ENCODE measurements around the gene ELANE.
A peak's percentile ranks its signal among the peaks of the same experiment; 100 is the strongest.
"Not testable (repeated sequence)": the region's sequence is repeated elsewhere in the genome, so short reads cannot be mapped to it uniquely, and the experiment has no call there.

ELANE gene

GRCh38 chr19:872266-872951 lies 20.3 kb downstream of the ELANE start:
- Mint-ChIP-seq H3K9me3 (no peaks in the 10 kb centered on the region), H3K36me3 (ENCODE audit: low read depth) (peaks cover 7% of the 10 kb centered on the region), H3K27me3 (no peaks in the 10 kb centered on the region), H3K27ac (peak overlapping the region; percentile 31), H3K4me1 (peaks cover 10% of the 10 kb centered on the region), H3K4me3 (peak overlapping the region; percentile 43)
- ATAC-seq (peak; percentile 80), DNase-seq (peak; percentile 82)

- no peaks in the 10 kb centered on the region for H3K9me3 Mint-ChIP-seq
- peaks cover 10% of the 10 kb centered on the region for H3K4me1 Mint-ChIP-seq
- no peak overlapping the region for H3K27ac Mint-ChIP-seq
- DNase-seq (peak; percentile 72), ATAC-seq (peak; percentile 79)
- H3K36me3 Mint-ChIP-seq (ENCODE audit: low read depth) = peaks cover 4% of the 10 kb centered on the region
- no peaks in the 10 kb centered on the region for H3K27me3 Mint-ChIP-seq
- no peak overlapping the region for H3K4me3 Mint-ChIP-seq
These were observed 21.0 kb downstream of the ELANE start for GRCh38 chr19:873084-873483.

- Mint-ChIP-seq H3K9me3 (no peaks in the 10 kb centered on the region), H3K4me3 (no peak overlapping the region), H3K27ac (no peak overlapping the region), H3K27me3 (no peaks in the 10 kb centered on the region), H3K36me3 (ENCODE audit: low read depth) (peaks cover 4% of the 10 kb centered on the region), H3K4me1 (peaks cover 10% of the 10 kb centered on the region)
- ATAC-seq = no peak
- no peak for DNase-seq
These were observed 21.5 kb downstream of the ELANE start for GRCh38 chr19:873561-874041.

- DNase-seq (no peak), ATAC-seq (no peak)
- Mint-ChIP-seq H3K4me3 (no peak overlapping the region), H3K36me3 (ENCODE audit: low read depth) (peaks cover 4% of the 10 kb centered on the region), H3K4me1 (peaks cover 10% of the 10 kb centered on the region), H3K27ac (no peak overlapping the region), H3K27me3 (no peaks in the 10 kb centered on the region), H3K9me3 (no peaks in the 10 kb centered on the region)
These were observed 23.3 kb downstream of the ELANE start for GRCh38 chr19:875265-875879.

GRCh38 chr19:876089-876488 lies 24.0 kb downstream of the ELANE start:
- Mint-ChIP-seq H3K9me3 (no peaks in the 10 kb centered on the region), H3K36me3 (ENCODE audit: low read depth) (peaks cover 3% of the 10 kb centered on the region), H3K27ac (no peak overlapping the region), H3K27me3 (no peaks in the 10 kb centered on the region), H3K4me3 (no peak overlapping the region), H3K4me1 (peaks cover 10% of the 10 kb centered on the region)
- ATAC-seq (no peak), DNase-seq (no peak)

- Mint-ChIP-seq H3K9me3 (no peaks in the 10 kb centered on the region), H3K4me3 (no peak overlapping the region), H3K4me1 (peaks cover 8% of the 10 kb centered on the region), H3K27me3 (no peaks in the 10 kb centered on the region), H3K27ac (no peak overlapping the region), H3K36me3 (ENCODE audit: low read depth) (no peaks in the 10 kb centered on the region)
- DNase-seq (no peak), ATAC-seq (no peak)
These were observed 24.7 kb downstream of the ELANE start for GRCh38 chr19:876780-877314.

GRCh38 chr19:877992-878660 lies 26.0 kb downstream of the ELANE start:
- H3K4me1 Mint-ChIP-seq; DNase-seq; H3K9me3 Mint-ChIP-seq; H3K36me3 Mint-ChIP-seq (ENCODE audit: low read depth); H3K27me3 Mint-ChIP-seq; H3K4me3 Mint-ChIP-seq; ATAC-seq; H3K27ac Mint-ChIP-seq: not testable (repeated sequence)

- H3K4me3 Mint-ChIP-seq; H3K27me3 Mint-ChIP-seq; ATAC-seq; H3K4me1 Mint-ChIP-seq; H3K36me3 Mint-ChIP-seq (ENCODE audit: low read depth); H3K27ac Mint-ChIP-seq; DNase-seq; H3K9me3 Mint-ChIP-seq: not testable (repeated sequence)
These were observed 26.9 kb downstream of the ELANE start for GRCh38 chr19:878751-879561.

GRCh38 chr19:879711-880438 lies 27.8 kb downstream of the ELANE start:
- Mint-ChIP-seq H3K27ac (no peak overlapping the region), H3K27me3 (no peaks in the 10 kb centered on the region), H3K4me3 (no peak overlapping the region), H3K36me3 (ENCODE audit: low read depth) (no peaks in the 10 kb centered on the region), H3K9me3 (no peaks in the 10 kb centered on the region), H3K4me1 (no peaks in the 10 kb centered on the region)
- no peak for DNase-seq
- no peak for ATAC-seq

- no peak for DNase-seq
- Mint-ChIP-seq H3K9me3 (no peaks in the 10 kb centered on the region), H3K36me3 (ENCODE audit: low read depth) (no peaks in the 10 kb centered on the region), H3K4me1 (no peaks in the 10 kb centered on the region), H3K27ac (no peak overlapping the region), H3K27me3 (no peaks in the 10 kb centered on the region), H3K4me3 (no peak overlapping the region)
- ATAC-seq = no peak
These were observed 29.4 kb downstream of the ELANE start for GRCh38 chr19:881385-882071.

- Mint-ChIP-seq H3K9me3 (no peaks in the 10 kb centered on the region), H3K4me3 (no peak overlapping the region), H3K27me3 (no peaks in the 10 kb centered on the region), H3K27ac (no peak overlapping the region), H3K4me1 (peaks cover 4% of the 10 kb centered on the region), H3K36me3 (ENCODE audit: low read depth) (no peaks in the 10 kb centered on the region)
- no peak for DNase-seq
- ATAC-seq = no peak
These were observed 30.9 kb downstream of the ELANE start for GRCh38 chr19:882871-883497.

GRCh38 chr19:883661-884211 lies 31.6 kb downstream of the ELANE start:
- H3K27me3 Mint-ChIP-seq = no peaks in the 10 kb centered on the region
- peaks cover 6% of the 10 kb centered on the region for H3K4me1 Mint-ChIP-seq
- ATAC-seq (no peak), DNase-seq (no peak)
- H3K36me3 Mint-ChIP-seq (ENCODE audit: low read depth) = no peaks in the 10 kb centered on the region
- no peak overlapping the region for H3K4me3 Mint-ChIP-seq
- H3K27ac Mint-ChIP-seq = no peak overlapping the region
- no peaks in the 10 kb centered on the region for H3K9me3 Mint-ChIP-seq

Data from activated naive CD8-positive, alpha-beta T cell treated with anti-CD3 and anti-CD28 coated beads, Interleukin-2, amount 50 U/mL, for 24 hours (primary cell).